NCI-H2029 (cell line): ENCODE measurements around the gene CCSER1.
A peak's percentile ranks its signal among the peaks of the same experiment; 100 is the strongest.
"Not testable (repeated sequence)": the region's sequence is repeated elsewhere in the genome, so short reads cannot be mapped to it uniquely, and the experiment has no call there.

ENCODE experiments used
- DNase-seq: peaks from one replicate; lab custom pipeline; 2025; lab: John Stamatoyannopoulos, UW

Gene CCSER1

GRCh38 chr4:91284480-91284879, 1157.3 kb downstream of the CCSER1 start:
- no peak for DNase-seq

DNA sequence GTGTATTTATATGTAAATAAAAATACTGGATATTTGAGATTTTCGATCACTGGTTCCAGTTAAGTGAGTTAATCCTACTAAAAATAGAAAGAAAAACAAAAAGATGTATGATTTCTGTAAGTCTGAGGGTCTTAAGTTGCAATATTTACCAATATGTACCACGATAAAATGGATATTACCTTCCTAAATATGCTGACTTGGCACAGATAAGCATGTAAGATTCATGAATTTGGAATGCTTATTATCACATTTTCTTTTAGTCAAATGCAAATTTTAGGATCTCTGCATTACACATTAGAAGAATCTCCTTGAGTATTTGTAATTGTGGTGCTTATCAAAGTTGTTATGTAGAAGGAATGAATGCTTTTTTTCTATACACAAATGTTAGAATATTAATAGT, 1158.3 kb downstream of the CCSER1 start:
- DNase-seq: no peak

GRCh38 chr4:91288702-91289311, 1161.6 kb downstream of the CCSER1 start:
- peak; percentile 83 for DNase-seq

DNA sequence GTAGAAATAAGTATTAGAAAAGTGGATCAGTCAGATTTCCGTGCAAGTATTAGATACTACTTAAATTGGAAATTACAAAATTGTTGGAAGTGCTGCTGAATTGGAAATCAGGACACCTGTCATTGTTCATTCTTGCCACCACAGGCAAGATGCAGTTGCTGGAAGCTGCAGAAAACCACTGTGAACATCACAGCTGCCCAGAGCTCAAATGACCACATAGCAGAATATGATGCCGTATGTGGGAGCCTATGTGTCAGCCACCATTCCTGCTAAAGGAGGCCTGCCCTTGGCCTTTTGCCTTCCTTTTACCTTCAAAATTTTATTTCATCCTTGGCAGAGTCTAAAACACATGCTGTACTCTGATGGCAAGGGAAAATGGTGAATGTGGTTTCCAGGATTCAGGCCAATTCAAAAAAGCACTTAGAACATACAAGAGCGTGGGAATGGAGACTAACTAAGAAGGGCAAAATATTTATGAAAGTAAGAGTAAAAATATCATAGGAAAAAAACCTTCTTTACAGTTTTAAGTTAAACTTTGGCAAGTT, 1171.0 kb downstream of the CCSER1 start:
- no peak for DNase-seq

GRCh38 chr4:91298824-91299223, 1171.6 kb downstream of the CCSER1 start:
- DNase-seq: no peak

- DNase-seq: no peak
These were observed 1174.9 kb downstream of the CCSER1 start for GRCh38 chr4:91302120-91302519.

- DNase-seq: no peak
These were observed 1177.1 kb downstream of the CCSER1 start for GRCh38 chr4:91304292-91304691.

GRCh38 chr4:91317434-91317833, 1190.2 kb downstream of the CCSER1 start:
- DNase-seq: no peak

DNA sequence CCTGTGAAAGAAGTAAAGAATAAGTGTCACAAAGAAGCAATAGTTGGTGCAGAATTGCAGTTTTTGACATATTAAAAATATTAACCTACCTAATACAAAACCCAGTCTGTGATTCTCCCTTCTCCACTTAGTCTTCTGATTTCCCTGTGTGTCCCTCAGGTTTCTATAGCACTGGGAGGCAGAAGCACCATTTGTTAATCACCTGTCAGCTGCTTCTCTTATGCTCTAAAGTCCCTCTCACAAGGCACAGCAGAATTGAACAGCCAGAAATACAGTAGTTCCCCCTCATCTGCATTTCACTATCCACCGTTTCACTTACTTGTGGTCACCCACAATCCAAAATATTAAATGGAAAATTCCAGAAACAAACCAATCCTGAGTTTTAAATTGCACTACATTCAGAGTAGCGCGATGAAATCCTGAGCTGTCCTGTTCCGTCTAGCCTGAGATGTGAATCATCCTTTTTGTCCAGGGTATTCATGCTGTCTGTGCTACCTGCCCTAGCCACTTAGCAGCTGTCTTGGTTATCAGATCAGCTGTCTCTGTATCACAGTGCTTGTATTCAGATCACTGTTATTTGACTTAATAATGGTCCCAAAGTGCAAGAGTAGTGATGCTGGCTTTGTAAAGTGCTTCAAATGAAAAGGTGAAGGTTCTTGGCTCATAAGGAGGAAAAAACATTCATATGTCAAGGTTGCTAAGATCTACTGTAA, 1192.5 kb downstream of the CCSER1 start:
- DNase-seq: no peak

DNA sequence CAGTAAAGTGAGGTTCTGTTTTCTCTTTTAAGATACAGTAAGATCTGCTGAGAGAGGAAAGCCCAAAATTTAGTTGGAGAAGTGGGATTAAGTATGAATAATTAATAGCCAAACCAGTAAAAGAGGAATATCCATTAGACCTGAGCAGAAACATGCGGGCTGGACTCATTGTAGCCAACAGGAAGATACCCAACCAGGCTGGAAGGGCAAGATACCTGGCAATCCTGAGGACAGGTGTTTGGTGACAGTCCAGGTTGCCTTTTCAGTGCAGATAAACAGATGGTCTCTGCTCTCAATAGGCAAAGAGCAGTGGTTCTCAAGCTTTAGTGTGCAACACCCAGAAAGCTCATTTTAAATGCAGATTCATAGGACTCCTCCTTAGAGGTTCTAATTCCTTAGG, 1195.8 kb downstream of the CCSER1 start:
- no peak for DNase-seq

GRCh38 chr4:91325495-91325894, 1198.3 kb downstream of the CCSER1 start:
- no peak for DNase-seq

- DNase-seq: not testable (repeated sequence)
These were observed 1199.0 kb downstream of the CCSER1 start for GRCh38 chr4:91326167-91326566.

DNA sequence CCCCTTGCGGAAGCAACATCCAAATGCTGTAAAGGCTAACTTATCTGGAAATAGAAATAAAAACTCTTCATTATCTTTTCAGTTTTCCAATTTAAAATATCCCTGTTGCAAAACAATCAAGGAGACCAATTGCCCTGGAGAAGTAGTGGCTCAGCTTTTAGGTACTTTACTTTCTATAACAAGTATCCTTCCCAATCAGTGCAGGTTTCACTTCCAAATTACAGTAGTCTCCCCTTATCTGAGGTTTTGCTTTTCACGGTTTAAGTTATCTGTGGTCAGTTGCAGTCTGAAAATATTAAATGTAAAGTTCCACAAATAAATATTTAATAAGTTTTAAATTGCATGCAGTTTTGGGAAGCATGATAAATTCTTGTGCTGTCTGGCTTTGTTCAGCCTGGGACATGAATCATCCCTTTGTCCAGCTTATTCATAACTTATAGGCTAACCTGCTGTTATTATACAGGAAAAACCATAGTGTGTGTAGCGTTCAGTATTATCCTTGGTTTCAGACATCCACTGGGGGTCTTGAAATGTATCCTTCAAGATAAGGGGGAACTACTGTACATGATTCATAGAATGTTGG, 1203.5 kb downstream of the CCSER1 start:
- no peak for DNase-seq

- DNase-seq: no peak
These were observed 1213.6 kb downstream of the CCSER1 start for GRCh38 chr4:91340822-91341221.

GRCh38 chr4:91345632-91346031, 1218.4 kb downstream of the CCSER1 start:
- DNase-seq: no peak

GRCh38 chr4:91356496-91356895, 1229.3 kb downstream of the CCSER1 start:
- not testable (repeated sequence) for DNase-seq

DNA sequence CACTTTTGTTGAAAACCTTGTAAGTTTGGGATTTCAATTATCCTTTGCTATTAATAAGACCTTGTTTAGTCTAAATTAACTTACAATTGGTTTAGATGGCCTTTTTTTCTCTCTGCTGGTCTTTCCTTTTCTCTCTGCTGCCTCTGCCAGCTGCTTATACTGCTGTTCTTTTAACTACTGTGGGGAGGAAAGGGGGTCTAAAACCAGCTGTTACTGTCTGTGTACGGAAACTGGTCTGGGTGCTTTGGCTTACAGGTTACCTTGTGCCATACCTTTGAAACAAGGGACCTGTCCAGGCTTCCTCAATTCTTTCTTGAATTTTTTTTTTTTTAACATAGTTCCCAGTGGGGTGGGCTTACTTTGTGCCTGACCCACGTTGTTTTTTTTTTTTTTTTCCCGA, 1230.8 kb downstream of the CCSER1 start:
- not testable (repeated sequence) for DNase-seq

DNA sequence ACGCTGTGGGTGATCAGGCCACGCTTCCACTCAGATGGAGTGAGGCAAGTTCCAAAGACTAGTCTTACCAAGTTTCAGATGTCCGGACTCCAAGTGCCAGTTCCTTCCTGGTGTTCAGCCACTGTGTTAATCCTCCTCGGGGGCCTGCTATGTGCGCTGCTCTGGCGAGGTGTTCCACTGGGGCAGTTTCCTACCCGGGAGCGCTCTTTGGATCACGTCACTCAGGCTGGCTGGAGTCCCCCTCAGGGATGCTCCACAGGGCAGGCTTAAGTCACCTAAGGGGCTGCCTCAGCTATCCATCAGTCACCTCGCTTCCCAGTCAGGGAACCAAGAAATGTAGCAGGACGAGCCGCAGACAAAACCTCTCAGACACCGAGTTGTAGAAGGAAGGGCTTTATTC, 1231.4 kb downstream of the CCSER1 start:
- DNase-seq: not testable (repeated sequence)

- DNase-seq: no peak
These were observed 1232.1 kb downstream of the CCSER1 start for GRCh38 chr4:91359041-91360031.

- DNase-seq: no peak
These were observed 1234.9 kb downstream of the CCSER1 start for GRCh38 chr4:91362125-91362524.

DNA sequence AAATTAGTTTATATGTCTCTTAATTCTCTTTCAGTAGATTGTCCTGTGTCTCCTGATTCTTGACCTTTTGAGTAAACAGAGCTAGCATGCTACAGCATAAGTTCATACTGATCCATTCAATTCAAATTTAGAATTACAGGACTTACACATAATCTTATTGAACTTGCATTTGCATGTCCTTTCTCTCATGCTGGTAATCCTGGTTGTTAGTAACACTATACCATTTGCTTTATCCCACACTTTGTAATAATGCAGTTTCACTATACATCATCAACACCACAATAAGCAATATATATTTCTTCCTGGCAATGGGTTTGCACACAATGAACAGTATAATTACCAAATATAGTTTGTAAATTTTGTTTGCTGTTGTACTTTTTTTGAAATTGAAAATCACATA, 1239.4 kb downstream of the CCSER1 start:
- DNase-seq: no peak

DNA sequence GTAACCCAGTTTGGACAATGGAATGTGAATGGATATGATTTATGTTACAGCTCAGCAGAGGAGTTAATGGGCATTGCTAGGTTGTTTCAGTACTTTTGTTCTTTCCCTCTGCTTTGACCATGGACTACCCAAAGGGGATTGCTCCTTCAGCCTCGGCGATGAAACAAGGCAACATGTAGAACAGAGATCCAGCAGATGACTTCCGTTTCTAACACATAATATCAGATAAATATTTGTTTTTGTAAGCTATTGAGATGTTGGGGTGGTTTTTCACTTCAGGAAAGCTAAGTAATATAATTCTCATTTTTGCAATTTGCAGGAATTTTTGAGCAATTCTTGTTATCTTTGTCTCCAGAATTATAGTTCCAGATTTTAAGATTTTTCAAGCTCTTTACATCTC, 1241.9 kb downstream of the CCSER1 start:
- DNase-seq: no peak
